ENCODE data around the gene PKP4.

DNA sequence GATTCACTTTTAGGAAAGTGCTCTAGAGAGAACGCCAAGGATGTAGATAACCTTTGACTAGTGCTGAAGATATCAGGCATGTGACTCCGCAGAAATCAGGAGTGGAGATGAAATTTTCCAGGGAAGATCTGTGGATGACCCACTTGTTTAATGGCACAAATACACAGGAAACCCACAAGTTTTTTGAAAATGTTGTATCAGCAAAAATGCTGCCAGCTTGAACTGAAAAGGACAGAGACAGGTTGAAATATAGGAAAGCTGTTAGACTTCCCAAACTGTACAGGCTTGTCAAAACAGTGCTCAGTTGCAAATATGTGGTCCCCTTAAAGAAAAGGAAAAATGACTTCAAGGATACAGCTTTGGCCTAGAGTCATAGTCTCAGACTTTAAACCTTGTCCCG, 96.5 kb downstream of the PKP4 start:
- TF ChIP-seq, protein P1, sequence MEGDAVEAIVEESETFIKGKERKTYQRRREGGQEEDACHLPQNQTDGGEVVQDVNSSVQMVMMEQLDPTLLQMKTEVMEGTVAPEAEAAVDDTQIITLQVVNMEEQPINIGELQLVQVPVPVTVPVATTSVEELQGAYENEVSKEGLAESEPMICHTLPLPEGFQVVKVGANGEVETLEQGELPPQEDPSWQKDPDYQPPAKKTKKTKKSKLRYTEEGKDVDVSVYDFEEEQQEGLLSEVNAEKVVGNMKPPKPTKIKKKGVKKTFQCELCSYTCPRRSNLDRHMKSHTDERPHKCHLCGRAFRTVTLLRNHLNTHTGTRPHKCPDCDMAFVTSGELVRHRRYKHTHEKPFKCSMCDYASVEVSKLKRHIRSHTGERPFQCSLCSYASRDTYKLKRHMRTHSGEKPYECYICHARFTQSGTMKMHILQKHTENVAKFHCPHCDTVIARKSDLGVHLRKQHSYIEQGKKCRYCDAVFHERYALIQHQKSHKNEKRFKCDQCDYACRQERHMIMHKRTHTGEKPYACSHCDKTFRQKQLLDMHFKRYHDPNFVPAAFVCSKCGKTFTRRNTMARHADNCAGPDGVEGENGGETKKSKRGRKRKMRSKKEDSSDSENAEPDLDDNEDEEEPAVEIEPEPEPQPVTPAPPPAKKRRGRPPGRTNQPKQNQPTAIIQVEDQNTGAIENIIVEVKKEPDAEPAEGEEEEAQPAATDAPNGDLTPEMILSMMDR (conservative IDR thresholded peaks at IDR 0.05) = no peak
- TF ChIP-seq ZFX (IDR thresholded peaks at IDR 0.05) = no peak
